NB4 (cell line): ENCODE results near the gene GLUD2.

Source experiments
- MYC ChIP-seq: IDR thresholded peaks from 2 replicates; pipeline ENCODE4 v1.6.1; 2011; ENCODE audit warnings: low read depth, low read length
- POLR2A ChIP-seq: IDR thresholded peaks from 2 replicates; pipeline ENCODE4 v1.6.1; 2011; ENCODE audit warnings: mild to moderate bottlenecking; ENCODE audit not compliant: insufficient read length; ENCODE audit errors: extremely low read depth
- TF ChIP-seq, protein P1 (sequence below): IDR thresholded peaks from one replicate; pipeline ENCODE4 v1.5.1; 2012; ENCODE audit warnings: low read depth, low read length
- TF ChIP-seq, protein P2 (sequence below): IDR thresholded peaks from 2 replicates; pipeline ENCODE4 v1.6.1; 2011; ENCODE audit warnings: low read depth, low read length

- TF ChIP-seq POLR2A, result no peak
- TF ChIP-seq, protein P1, sequence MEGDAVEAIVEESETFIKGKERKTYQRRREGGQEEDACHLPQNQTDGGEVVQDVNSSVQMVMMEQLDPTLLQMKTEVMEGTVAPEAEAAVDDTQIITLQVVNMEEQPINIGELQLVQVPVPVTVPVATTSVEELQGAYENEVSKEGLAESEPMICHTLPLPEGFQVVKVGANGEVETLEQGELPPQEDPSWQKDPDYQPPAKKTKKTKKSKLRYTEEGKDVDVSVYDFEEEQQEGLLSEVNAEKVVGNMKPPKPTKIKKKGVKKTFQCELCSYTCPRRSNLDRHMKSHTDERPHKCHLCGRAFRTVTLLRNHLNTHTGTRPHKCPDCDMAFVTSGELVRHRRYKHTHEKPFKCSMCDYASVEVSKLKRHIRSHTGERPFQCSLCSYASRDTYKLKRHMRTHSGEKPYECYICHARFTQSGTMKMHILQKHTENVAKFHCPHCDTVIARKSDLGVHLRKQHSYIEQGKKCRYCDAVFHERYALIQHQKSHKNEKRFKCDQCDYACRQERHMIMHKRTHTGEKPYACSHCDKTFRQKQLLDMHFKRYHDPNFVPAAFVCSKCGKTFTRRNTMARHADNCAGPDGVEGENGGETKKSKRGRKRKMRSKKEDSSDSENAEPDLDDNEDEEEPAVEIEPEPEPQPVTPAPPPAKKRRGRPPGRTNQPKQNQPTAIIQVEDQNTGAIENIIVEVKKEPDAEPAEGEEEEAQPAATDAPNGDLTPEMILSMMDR, result no peak
- TF ChIP-seq, protein P2, sequence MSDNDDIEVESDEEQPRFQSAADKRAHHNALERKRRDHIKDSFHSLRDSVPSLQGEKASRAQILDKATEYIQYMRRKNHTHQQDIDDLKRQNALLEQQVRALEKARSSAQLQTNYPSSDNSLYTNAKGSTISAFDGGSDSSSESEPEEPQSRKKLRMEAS, result no peak
- no peak for TF ChIP-seq MYC
Measured at GRCh38 chrX:121014826-121015225, 32.6 kb upstream of the GLUD2 start.
